ENCODE results near the gene SH3PXD2A. TPM values are rescaled to one million over a fixed set of nuclear protein-coding genes. Genes with fewer than 3 reads are reported as not detected.

The SH3PXD2A gene
- total RNA-seq, 1 donor from 2014 or later = 2.3 TPM

- H3K36me3 ChIP-seq = no peaks in the 10 kb centered on the region
- H3K36me3 Mint-ChIP-seq = peaks cover 4% of the 10 kb centered on the region
- no peak overlapping the region for H3K4me3 ChIP-seq
- peaks cover 44% of the 10 kb centered on the region for H3K4me1 ChIP-seq
- DNase-seq (ENCODE audit: low spot score) = no peak
- H3F3A ChIP-seq (ENCODE audit: low read depth) = peaks cover 35% of the 10 kb centered on the region
- peak overlapping the region; percentile 33 for H3K4me3 Mint-ChIP-seq
- no peaks in the 10 kb centered on the region for H3K27me3 ChIP-seq
- no peak overlapping the region for H2AFZ ChIP-seq (replicated peaks)
- no peaks in the 10 kb centered on the region for H3K9me3 Mint-ChIP-seq
- no peak overlapping the region for H3K9ac ChIP-seq
- no peaks in the 10 kb centered on the region for H3K79me2 ChIP-seq (ENCODE audit: low read depth)
- no peak overlapping the region for H3K27ac ChIP-seq
- TF ChIP-seq EZH2 (IDR thresholded peaks at IDR 0.05) = no peak
- TF ChIP-seq EZH2phosphoT487 (IDR thresholded peaks at IDR 0.05) = no peak
- no peak for TF ChIP-seq CTCF (IDR thresholded peaks at IDR 0.05)
- peaks cover 24% of the 10 kb centered on the region for H3K4me1 Mint-ChIP-seq
- peak overlapping the region; percentile 48 for H3K27ac Mint-ChIP-seq
- H4K20me1 ChIP-seq (ENCODE audit: low read depth) = peaks cover 6% of the 10 kb centered on the region
- peaks cover 13% of the 10 kb centered on the region for H3K27me3 Mint-ChIP-seq (ENCODE audit: insufficient read depth, low read depth)
- H3K9me3 ChIP-seq (ENCODE audit: low read depth) = no peaks in the 10 kb centered on the region
- peak overlapping the region; percentile 53 for H3K4me2 ChIP-seq
Observed at GRCh38 chr10:103638948-103639347, 216.4 kb downstream of the SH3PXD2A start.

- no peaks in the 10 kb centered on the region for H3K79me2 ChIP-seq (ENCODE audit: low read depth)
- Mint-ChIP-seq H3K4me3 (no peak overlapping the region), H3K9me3 (no peaks in the 10 kb centered on the region), H3K4me1 (peaks cover 24% of the 10 kb centered on the region), H3K27ac (no peak overlapping the region), H3K36me3 (peaks cover 4% of the 10 kb centered on the region), H3K27me3 (ENCODE audit: insufficient read depth, low read depth) (peaks cover 9% of the 10 kb centered on the region)
- no peak overlapping the region for H3K4me3 ChIP-seq
- DNase-seq (ENCODE audit: low spot score) = peak; percentile 33
- H3K36me3 ChIP-seq = no peaks in the 10 kb centered on the region
- peak overlapping the region; percentile 53 for H3K4me2 ChIP-seq
- no peak overlapping the region for H3K27ac ChIP-seq
- no peaks in the 10 kb centered on the region for H3K27me3 ChIP-seq
- H4K20me1 ChIP-seq (ENCODE audit: low read depth) = peaks cover 6% of the 10 kb centered on the region
- H3F3A ChIP-seq (ENCODE audit: low read depth) = peaks cover 35% of the 10 kb centered on the region
- no peak overlapping the region for H3K9ac ChIP-seq
- H2AFZ ChIP-seq (replicated peaks) = no peak overlapping the region
- TF ChIP-seq EZH2phosphoT487 (IDR thresholded peaks at IDR 0.05) (no peak), CTCF (IDR thresholded peaks at IDR 0.05) (no peak), EZH2 (IDR thresholded peaks at IDR 0.05) (no peak)
- H3K9me3 ChIP-seq (ENCODE audit: low read depth) = no peaks in the 10 kb centered on the region
- H3K4me1 ChIP-seq = peaks cover 47% of the 10 kb centered on the region
Observed at GRCh38 chr10:103637927-103638557, 217.3 kb downstream of the SH3PXD2A start.

- peaks cover 25% of the 10 kb centered on the region for H3K4me1 Mint-ChIP-seq
- Histone ChIP-seq H3F3A (ENCODE audit: low read depth) (peaks cover 35% of the 10 kb centered on the region), H3K36me3 (no peaks in the 10 kb centered on the region), H3K4me3 (no peak overlapping the region), H3K79me2 (ENCODE audit: low read depth) (no peaks in the 10 kb centered on the region), H3K4me1 (peaks cover 47% of the 10 kb centered on the region), H3K4me2 (peak overlapping the region; percentile 53), H3K9ac (no peak overlapping the region), H4K20me1 (ENCODE audit: low read depth) (peaks cover 6% of the 10 kb centered on the region), H2AFZ (replicated peaks) (no peak overlapping the region), H3K27ac (peak overlapping the region; percentile 39), H3K9me3 (ENCODE audit: low read depth) (no peaks in the 10 kb centered on the region), H3K27me3 (no peaks in the 10 kb centered on the region)
- no peak for DNase-seq (ENCODE audit: low spot score)
- peaks cover 9% of the 10 kb centered on the region for H3K27me3 Mint-ChIP-seq (ENCODE audit: insufficient read depth, low read depth)
- H3K27ac Mint-ChIP-seq = peak overlapping the region; percentile 89
- no peaks in the 10 kb centered on the region for H3K9me3 Mint-ChIP-seq
- TF ChIP-seq CTCF (IDR thresholded peaks at IDR 0.05) = no peak
- no peak for TF ChIP-seq EZH2 (IDR thresholded peaks at IDR 0.05)
- TF ChIP-seq EZH2phosphoT487 (IDR thresholded peaks at IDR 0.05) = no peak
- peaks cover 4% of the 10 kb centered on the region for H3K36me3 Mint-ChIP-seq
- H3K4me3 Mint-ChIP-seq = no peak overlapping the region
Observed at GRCh38 chr10:103637011-103637410, 218.4 kb downstream of the SH3PXD2A start.

Measured in neural progenitor cell (in vitro differentiated cells).